IPS DF 6.9 (cell line): ENCODE measurements around the gene NMU.
A peak's percentile ranks its signal among the peaks of the same experiment; 100 is the strongest.

Source experiments
- DNase-seq: peaks from one replicate; pipeline ENCODE4 v3.0.0-alpha.2; 2013; ENCODE audit warnings: low read depth, low spot score
- H3K27ac ChIP-seq: one replicate; pipeline ENCODE4 v1.5.1; 2013; ENCODE audit warnings: low read length, control low read depth
- H3K27me3 ChIP-seq: 2 replicates; pipeline ENCODE4 v1.6.1; 2013; ENCODE audit warnings: mild to moderate bottlenecking, low read length; ENCODE audit not compliant: control insufficient read depth, insufficient read depth
- H3K36me3 ChIP-seq: 2 replicates; pipeline ENCODE4 v1.6.1; 2013; ENCODE audit warnings: low read length; ENCODE audit not compliant: control insufficient read depth, insufficient read depth
- H3K4me1 ChIP-seq: 2 replicates; pipeline ENCODE4 v1.6.1; 2013; ENCODE audit warnings: low read length; ENCODE audit not compliant: control insufficient read depth, insufficient read depth
- H3K4me3 ChIP-seq: 2 replicates; pipeline ENCODE4 v1.5.1; 2013; ENCODE audit warnings: mild to moderate bottlenecking, low read length
- H3K9me3 ChIP-seq: 2 replicates; pipeline ENCODE4 v1.6.1; 2013; ENCODE audit warnings: low read length, inconsistent platforms; ENCODE audit not compliant: control insufficient read depth, insufficient read depth
- WGBS: extraction: QIAGEN DNeasy Blood & Tissue Kit; methylation state at CpG from one replicate; pipeline ENCODE4 v1.1.7; 2013; ENCODE audit warnings: mixed read lengths, missing lambda C conversion rate; ENCODE audit not compliant: insufficient read length, insufficient coverage; 5-methylcytosine and 5-hydroxymethylcytosine counted together

NMU gene

GRCh38 chr4:55546756-55547465, 89.2 kb downstream of the NMU start, which contains the start of gene CLOCK:
Gene CLOCK, minus strand, starts transcription at chr4:55546909. Its CDS starts 64,124 bp downstream, at chr4:55482785.
- no peak for DNase-seq
- H3K4me3 ChIP-seq, result peak within 1 kb of the TSS; percentile 86
- H3K27me3 ChIP-seq, result no peaks in the 10 kb centered on the region
- no peaks in the 10 kb centered on the region for H3K9me3 ChIP-seq
- no peak within 1 kb of the TSS for H3K27ac ChIP-seq
- no CpG with 5 or more reads among the region's 71 CpGs for WGBS
- no peaks in the 10 kb centered on the region for H3K36me3 ChIP-seq
- peaks cover 2% of the 10 kb centered on the region; the same call in 1 of the 2 replicates for H3K4me1 ChIP-seq

DNA sequence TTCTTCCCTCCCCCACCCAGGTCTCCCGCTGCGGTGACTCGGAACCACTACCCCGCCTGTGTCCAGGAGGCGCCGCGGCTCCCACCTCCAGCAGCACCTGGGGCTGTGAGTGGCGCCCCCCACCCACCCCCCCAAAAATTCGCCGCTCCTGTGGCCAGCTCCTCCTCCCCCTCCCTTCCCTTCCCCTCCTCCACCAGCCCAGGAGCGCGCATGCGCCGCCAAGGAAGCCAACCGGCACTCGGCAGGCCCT, 89.7 kb downstream of the NMU start:
- H3K27me3 ChIP-seq, result no peaks in the 10 kb centered on the region
- H3K4me1 ChIP-seq, result peaks cover 2% of the 10 kb centered on the region; the same call in 1 of the 2 replicates
- peak overlapping the region; percentile 86; the same call in 1 of the 2 replicates for H3K4me3 ChIP-seq
- no peaks in the 10 kb centered on the region for H3K9me3 ChIP-seq
- H3K27ac ChIP-seq, result no peak overlapping the region
- WGBS, result no CpG with 5 or more reads among the region's 16 CpGs
- no peaks in the 10 kb centered on the region for H3K36me3 ChIP-seq
- DNase-seq, result no peak

DNA sequence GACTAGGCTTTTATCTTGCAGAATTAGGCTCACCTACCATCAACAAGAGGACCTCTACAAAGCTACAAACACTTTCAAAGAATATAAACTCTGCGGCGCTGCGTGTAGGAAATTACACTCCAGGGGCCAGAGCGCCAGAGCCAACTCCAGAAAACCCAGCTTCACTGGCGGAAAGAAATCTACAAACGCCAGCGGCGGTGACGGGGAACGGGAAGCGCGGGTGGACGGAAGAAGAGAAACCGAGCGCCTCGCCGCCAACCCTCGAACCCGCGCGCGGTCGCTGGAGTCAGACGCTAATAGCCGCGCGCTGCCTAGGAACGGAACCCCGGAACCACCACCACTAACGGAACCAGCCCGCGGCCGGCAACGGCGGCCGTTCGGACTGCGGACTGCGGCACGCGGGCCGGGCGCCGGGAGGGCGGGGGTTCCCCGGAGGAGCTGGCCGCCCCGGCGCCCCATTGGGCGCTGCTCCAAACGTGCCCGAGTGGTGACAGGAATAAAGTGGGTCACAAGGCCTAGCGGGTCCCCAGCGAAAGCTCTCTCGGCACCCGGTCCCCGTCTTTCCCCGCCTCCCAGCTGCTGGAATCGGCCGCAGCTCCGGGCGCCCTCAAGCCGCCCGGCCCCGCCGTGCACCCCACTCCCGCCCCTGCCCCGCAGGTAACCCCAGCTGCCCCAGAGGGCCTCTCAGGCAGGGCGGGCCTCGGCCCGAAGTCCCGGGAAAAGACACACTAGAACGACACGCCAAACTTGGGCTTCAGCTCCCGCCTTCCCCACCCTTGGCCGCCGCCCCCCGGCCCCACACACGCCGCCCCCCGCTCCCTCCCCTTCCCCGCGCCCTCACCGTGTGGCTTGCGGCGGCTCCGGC, 90.2 kb downstream of the NMU start:
- Histone ChIP-seq H3K4me3 (peak overlapping the region; percentile 86), H3K9me3 (no peaks in the 10 kb centered on the region), H3K4me1 (peaks cover 2% of the 10 kb centered on the region; the same call in 1 of the 2 replicates), H3K27ac (no peak overlapping the region), H3K27me3 (no peaks in the 10 kb centered on the region), H3K36me3 (no peaks in the 10 kb centered on the region)
- DNase-seq, result no peak
- WGBS, result no CpG with 5 or more reads among the region's 87 CpGs
